Measurements from ENCODE around the gene FBRSL1.

The FBRSL1 gene

GRCh38 chr12:132501204-132501940 lies 11.4 kb downstream of the FBRSL1 start:
- TF ChIP-seq POLR2AphosphoS5 (IDR thresholded peaks at IDR 0.05; ENCODE audit: low read depth, low read length) (no peak), FOXP2 (optimal IDR thresholded peaks at IDR 0.05; ENCODE audit: borderline replicate concordance, extremely low read depth, extremely low read length, insufficient read depth) (no peak)

GRCh38 chr12:132502149-132502881 lies 12.4 kb downstream of the FBRSL1 start:
- TF ChIP-seq TAF1 (IDR thresholded peaks at IDR 0.05; ENCODE audit: borderline replicate concordance, insufficient read depth, low read length) (no peak), REST (IDR thresholded peaks at IDR 0.05; ENCODE audit: insufficient read depth in 1 of 2, low read depth in 2 of 2, low read length in 2 of 2) (no peak), POLR2AphosphoS5 (IDR thresholded peaks at IDR 0.05; ENCODE audit: low read depth, low read length) (no peak), SIN3A (IDR thresholded peaks at IDR 0.05; ENCODE audit: borderline replicate concordance, insufficient read depth, low read length) (no peak), FOXP2 (optimal IDR thresholded peaks at IDR 0.05; ENCODE audit: borderline replicate concordance, extremely low read depth, extremely low read length, insufficient read depth) (no peak)

GRCh38 chr12:132502882-132503193 lies 12.9 kb downstream of the FBRSL1 start:
- TF ChIP-seq TAF1 (IDR thresholded peaks at IDR 0.05; ENCODE audit: borderline replicate concordance, insufficient read depth, low read length) (no peak), REST (IDR thresholded peaks at IDR 0.05; ENCODE audit: insufficient read depth in 1 of 2, low read depth in 2 of 2, low read length in 2 of 2) (no peak), POLR2AphosphoS5 (IDR thresholded peaks at IDR 0.05; ENCODE audit: low read depth, low read length) (no peak), FOXP2 (optimal IDR thresholded peaks at IDR 0.05; ENCODE audit: borderline replicate concordance, extremely low read depth, extremely low read length, insufficient read depth) (no peak), SIN3A (IDR thresholded peaks at IDR 0.05; ENCODE audit: borderline replicate concordance, insufficient read depth, low read length) (no peak)

GRCh38 chr12:132503618-132504204 lies 13.8 kb downstream of the FBRSL1 start:
- TF ChIP-seq SIN3A (IDR thresholded peaks at IDR 0.05; ENCODE audit: borderline replicate concordance, insufficient read depth, low read length) (no peak), FOXP2 (optimal IDR thresholded peaks at IDR 0.05; ENCODE audit: borderline replicate concordance, extremely low read depth, extremely low read length, insufficient read depth) (no peak), TAF1 (IDR thresholded peaks at IDR 0.05; ENCODE audit: borderline replicate concordance, insufficient read depth, low read length) (no peak), REST (IDR thresholded peaks at IDR 0.05; ENCODE audit: insufficient read depth in 1 of 2, low read depth in 2 of 2, low read length in 2 of 2) (no peak), POLR2AphosphoS5 (IDR thresholded peaks at IDR 0.05; ENCODE audit: low read depth, low read length) (no peak)

GRCh38 chr12:132505105-132505851 lies 15.3 kb downstream of the FBRSL1 start:
- TF ChIP-seq TAF1 (IDR thresholded peaks at IDR 0.05; ENCODE audit: borderline replicate concordance, insufficient read depth, low read length) (no peak), REST (IDR thresholded peaks at IDR 0.05; ENCODE audit: insufficient read depth in 1 of 2, low read depth in 2 of 2, low read length in 2 of 2) (no peak), SIN3A (IDR thresholded peaks at IDR 0.05; ENCODE audit: borderline replicate concordance, insufficient read depth, low read length) (no peak), POLR2AphosphoS5 (IDR thresholded peaks at IDR 0.05; ENCODE audit: low read depth, low read length) (no peak), FOXP2 (optimal IDR thresholded peaks at IDR 0.05; ENCODE audit: borderline replicate concordance, extremely low read depth, extremely low read length, insufficient read depth) (no peak)

Data from PFSK-1 (cell line).